Measurements from ENCODE around the gene ECD. TPM values are rescaled to one million over a fixed set of nuclear protein-coding genes. Genes with fewer than 3 reads are reported as not detected.
"Not testable (repeated sequence)": the region's sequence is repeated elsewhere in the genome, so short reads cannot be mapped to it uniquely, and the experiment has no call there.

ECD gene
- total and polyA plus RNA-seq, 2 of the 4 experiments (the other 2 are of a cell fraction) = 22.1 to 32.8 TPM

GRCh38 chr10:73113551-73113950, 54.3 kb downstream of the ECD start:
- Histone ChIP-seq H2BK20ac (ENCODE audit: low read depth, low read length) (no peak overlapping the region), H3K36me3 (ENCODE audit: control insufficient read depth, insufficient read depth, low read length) (peaks cover 3% of the 10 kb centered on the region; the same call in 1 of the 2 replicates), H4K20me1 (ENCODE audit: insufficient read depth, low read length) (no peaks in the 10 kb centered on the region), H3K79me1 (ENCODE audit: low read depth in 1 of 2, low read length in 2 of 2) (peaks cover 11 to 12% of the 10 kb centered on the region in 2 experiments; a peak in 3 of 4 replicates), H3K27me3 (ENCODE audit: control insufficient read depth, insufficient read depth, low read length) (no peaks in the 10 kb centered on the region), H2BK15ac (ENCODE audit: low read depth, low read length) (no peak overlapping the region), H3K27ac (ENCODE audit: insufficient read depth, low read length) (no peak overlapping the region), H4K91ac (ENCODE audit: insufficient read depth, low read depth, low read length) (no peak overlapping the region), H3K4me2 (ENCODE audit: low read depth, low read length) (no peak overlapping the region; the same call in 1 of the 2 replicates), H3K23ac (ENCODE audit: low read depth, low read length) (no peak overlapping the region), H3K4ac (ENCODE audit: low read depth, low read length) (no peak overlapping the region), H4K8ac (ENCODE audit: low read depth in 2 of 2, low read length in 2 of 2) (no peak overlapping the region), H2AK9ac (replicated peaks; ENCODE audit: low read depth, low read length, poor library complexity) (no peak overlapping the region), H2BK120ac (ENCODE audit: low read depth, low read length) (no peak overlapping the region), H4K5ac (ENCODE audit: low read depth, low read length) (no peak overlapping the region), H3K9me3 (ENCODE audit: control insufficient read depth, insufficient read depth, low read length) (no peaks in the 10 kb centered on the region), H3K18ac (ENCODE audit: low read depth, low read length) (no peak overlapping the region), H3K56ac (ENCODE audit: extremely low read depth, insufficient read depth, low read length) (no peak overlapping the region), H3K4me1 (ENCODE audit: control insufficient read depth, insufficient read depth, low read length) (peaks cover 11% of the 10 kb centered on the region), H2BK5ac (ENCODE audit: low read depth, low read length, poor library complexity, severe bottlenecking) (peak overlapping the region; percentile 5), H3K9ac (ENCODE audit: low read depth, low read length) (no peak overlapping the region), H2AFZ (replicated peaks; ENCODE audit: low read length, poor library complexity) (no peak overlapping the region), H3K14ac (replicated peaks; ENCODE audit: low read depth, low read length) (no peak overlapping the region), H3K4me3 (ENCODE audit: insufficient read depth, low read depth, low read length) (no peak overlapping the region), H2AK5ac (ENCODE audit: low read depth, low read length) (no peak overlapping the region), H3K9me1 (ENCODE audit: insufficient read depth, low read length) (no peaks in the 10 kb centered on the region)
- DNase-seq = peak; percentile 45
- dilution Hi-C loops (cut with HindIII; ENCODE audit: low sequenced_read_pairs, unreplicated experiment) = no loop called here
- in situ Hi-C loops (cut with MboI; ENCODE audit: low sequenced_read_pairs) = no loop called here
- no peak for ATAC-seq (ENCODE audit: low read depth)
- BruUV-seq (replicated peaks) = no TSS peak
- CTCF ChIA-PET = interaction anchor here (1.2 kb wide), 1 partner anchor 14 kb away, joined by 3 read pairs; no protein-coding TSS in a partner anchor
- TF ChIP-seq FOS (IDR thresholded peaks at IDR 0.05; ENCODE audit: low read depth, low read length) = peak; percentile 38; the same call in 1 of the 2 replicates
- no peak for TF ChIP-seq NFE2L2 (IDR thresholded peaks at IDR 0.05; ENCODE audit: low read depth, low read length)
- no peak for TF ChIP-seq CHD1 (IDR thresholded peaks at IDR 0.05; ENCODE audit: low read depth, low read length)
- peak; percentile 82 for TF ChIP-seq CEBPB (IDR thresholded peaks at IDR 0.05; ENCODE audit: low read depth, low read length)
- TF ChIP-seq RAD21 (IDR thresholded peaks at IDR 0.05; ENCODE audit: low read length) = no peak
- WGBS, 2 experiments (ENCODE audit: extremely low coverage in 2 of 2, insufficient read length in 1 of 2) = no CpG with 5 or more reads among the region's 1 CpG
- POLR2A ChIA-PET (ENCODE audit: unreplicated experiment) = no interaction called here
- intact Hi-C loops (cut with micrococcal nuclease) = loop anchor here (5.0 kb wide), 1 partner anchor 44 kb away; no protein-coding TSS in a partner anchor

DNA sequence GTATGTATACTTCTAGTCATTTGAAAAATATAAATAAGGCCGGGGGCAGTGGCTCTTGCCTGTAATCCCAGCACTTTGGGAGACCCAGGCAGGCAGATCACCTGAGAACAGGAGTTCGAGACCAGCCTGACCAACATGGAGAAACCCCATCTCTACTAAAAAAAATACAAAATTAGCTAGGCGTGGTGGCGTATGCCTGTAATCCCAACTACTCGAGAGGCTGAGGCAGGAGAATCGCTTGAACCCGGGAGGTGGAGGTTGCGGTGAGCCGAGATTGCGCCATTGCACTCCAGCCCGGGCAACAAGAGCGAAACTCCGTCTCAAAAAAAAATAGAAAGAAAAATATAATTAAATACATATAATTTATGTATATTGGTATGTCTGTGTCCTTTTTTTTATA, 55.8 kb downstream of the ECD start:
- H3K9me1 ChIP-seq (ENCODE audit: insufficient read depth, low read length); H3K36me3 ChIP-seq (ENCODE audit: control insufficient read depth, insufficient read depth, low read length); H3K9ac ChIP-seq (ENCODE audit: low read depth, low read length); POLR2A ChIA-PET (ENCODE audit: unreplicated experiment); H2BK20ac ChIP-seq (ENCODE audit: low read depth, low read length); H3K23ac ChIP-seq (ENCODE audit: low read depth, low read length); H3K4me1 ChIP-seq (ENCODE audit: control insufficient read depth, insufficient read depth, low read length); DNase-seq; H3K9me3 ChIP-seq (ENCODE audit: control insufficient read depth, insufficient read depth, low read length); H3K27ac ChIP-seq (ENCODE audit: insufficient read depth, low read length); H4K91ac ChIP-seq (ENCODE audit: insufficient read depth, low read depth, low read length); H4K20me1 ChIP-seq (ENCODE audit: insufficient read depth, low read length); H2AK9ac ChIP-seq (replicated peaks; ENCODE audit: low read depth, low read length, poor library complexity); CTCF ChIA-PET; H3K4me3 ChIP-seq (ENCODE audit: insufficient read depth, low read depth, low read length); H2AFZ ChIP-seq (replicated peaks; ENCODE audit: low read length, poor library complexity); H4K5ac ChIP-seq (ENCODE audit: low read depth, low read length); in situ Hi-C loops (cut with MboI; ENCODE audit: low sequenced_read_pairs); H3K14ac ChIP-seq (replicated peaks; ENCODE audit: low read depth, low read length); dilution Hi-C loops (cut with HindIII; ENCODE audit: low sequenced_read_pairs, unreplicated experiment); H3K18ac ChIP-seq (ENCODE audit: low read depth, low read length); H3K4me2 ChIP-seq (ENCODE audit: low read depth, low read length); H2AK5ac ChIP-seq (ENCODE audit: low read depth, low read length); H3K27me3 ChIP-seq (ENCODE audit: control insufficient read depth, insufficient read depth, low read length); ATAC-seq (ENCODE audit: low read depth); H2BK15ac ChIP-seq (ENCODE audit: low read depth, low read length); H2BK120ac ChIP-seq (ENCODE audit: low read depth, low read length); BruUV-seq (replicated peaks); H3K4ac ChIP-seq (ENCODE audit: low read depth, low read length); H4K8ac ChIP-seq (ENCODE audit: low read depth in 2 of 2, low read length in 2 of 2); H3K56ac ChIP-seq (ENCODE audit: extremely low read depth, insufficient read depth, low read length): not testable (repeated sequence)
- intact Hi-C loops (cut with micrococcal nuclease) = loop anchor here (5.0 kb wide), 1 partner anchor 45 kb away; no protein-coding TSS in a partner anchor
- peak overlapping the region; percentile 87 for H2BK5ac ChIP-seq (ENCODE audit: low read depth, low read length, poor library complexity, severe bottlenecking)
- no CpG with 5 or more reads among the region's 13 CpGs for WGBS, 2 experiments (ENCODE audit: extremely low coverage in 2 of 2, insufficient read length in 1 of 2)
- peaks cover 6 to 12% of the 10 kb centered on the region in 2 experiments; a peak in 3 of 4 replicates for H3K79me1 ChIP-seq (ENCODE audit: low read depth in 1 of 2, low read length in 2 of 2)
